ENCODE data around the gene YES1.

YES1 gene

GRCh38 chr18:811892-812375, at the start of gene YES1:
Gene YES1 (minus strand): TSS chr18:812242. CDS start chr18:756827, 55,415 bp downstream.
- H3K4me3 ChIP-seq (ENCODE audit: low read depth, low read length): peak within 1 kb of the TSS; percentile 77

- H3K4me3 ChIP-seq (ENCODE audit: low read depth, low read length): no peak overlapping the region
These were observed 45.9 kb upstream of the YES1 start for GRCh38 chr18:857986-858385.

- no peak overlapping the region for H3K4me3 ChIP-seq (ENCODE audit: low read depth, low read length)
These were observed 41.4 kb upstream of the YES1 start for GRCh38 chr18:853471-853870.

- H3K4me3 ChIP-seq (ENCODE audit: low read depth, low read length): no peak overlapping the region
These were observed 38.9 kb upstream of the YES1 start for GRCh38 chr18:850960-851359.

GRCh38 chr18:849021-849420, 37.0 kb upstream of the YES1 start:
- H3K4me3 ChIP-seq (ENCODE audit: low read depth, low read length): no peak overlapping the region

GRCh38 chr18:848062-848861, 36.2 kb upstream of the YES1 start:
- H3K4me3 ChIP-seq (ENCODE audit: low read depth, low read length): no peak overlapping the region

GRCh38 chr18:845152-845819, 33.2 kb upstream of the YES1 start:
- H3K4me3 ChIP-seq (ENCODE audit: low read depth, low read length): no peak overlapping the region

- H3K4me3 ChIP-seq (ENCODE audit: low read depth, low read length): no peak overlapping the region
These were observed 29.8 kb upstream of the YES1 start for GRCh38 chr18:841647-842370.

- H3K4me3 ChIP-seq (ENCODE audit: low read depth, low read length): no peak overlapping the region
These were observed 28.5 kb upstream of the YES1 start for GRCh38 chr18:840516-840915.

- no peak overlapping the region for H3K4me3 ChIP-seq (ENCODE audit: low read depth, low read length)
These were observed 28.0 kb upstream of the YES1 start for GRCh38 chr18:840023-840408.

- H3K4me3 ChIP-seq (ENCODE audit: low read depth, low read length): no peak overlapping the region
These were observed 27.4 kb upstream of the YES1 start for GRCh38 chr18:839224-840022.

GRCh38 chr18:837922-838321, 25.9 kb upstream of the YES1 start:
- no peak overlapping the region for H3K4me3 ChIP-seq (ENCODE audit: low read depth, low read length)

- H3K4me3 ChIP-seq (ENCODE audit: low read depth, low read length): no peak overlapping the region
These were observed 22.2 kb upstream of the YES1 start for GRCh38 chr18:834082-834720.

GRCh38 chr18:833197-833596, 21.2 kb upstream of the YES1 start:
- no peak overlapping the region for H3K4me3 ChIP-seq (ENCODE audit: low read depth, low read length)

- no peak overlapping the region for H3K4me3 ChIP-seq (ENCODE audit: low read depth, low read length)
These were observed 20.1 kb upstream of the YES1 start for GRCh38 chr18:832085-832681.

- H3K4me3 ChIP-seq (ENCODE audit: low read depth, low read length): no peak overlapping the region
These were observed 18.4 kb upstream of the YES1 start for GRCh38 chr18:830315-830901.

GRCh38 chr18:829432-829831, 17.4 kb upstream of the YES1 start:
- H3K4me3 ChIP-seq (ENCODE audit: low read depth, low read length): no peak overlapping the region

- no peak overlapping the region for H3K4me3 ChIP-seq (ENCODE audit: low read depth, low read length)
These were observed 15.1 kb upstream of the YES1 start for GRCh38 chr18:827093-827677.

GRCh38 chr18:825891-826585, 14.0 kb upstream of the YES1 start:
- no peak overlapping the region for H3K4me3 ChIP-seq (ENCODE audit: low read depth, low read length)
